GM12865 (cell line): ENCODE data around the gene TUSC1.
"Not testable (repeated sequence)": the region's sequence is repeated elsewhere in the genome, so short reads cannot be mapped to it uniquely, and the experiment has no call there.

Source experiments
- DNase-seq: peaks from one replicate; pipeline ENCODE4 v3.0.0; 2010; ENCODE audit warnings: low read depth
- H3K4me3 ChIP-seq: 2 replicates; pipeline ENCODE4 v1.5.1; 2011; ENCODE audit warnings: mild to moderate bottlenecking, low read depth, low read length, control low read depth
- CTCF ChIP-seq: IDR thresholded peaks from 2 replicates; pipeline ENCODE4 v1.5.1; 2011; ENCODE audit warnings: low read length, control low read depth, low read depth, inconsistent platforms; ENCODE audit not compliant: insufficient read depth; ENCODE audit errors: missing control alignments

Gene TUSC1

GRCh38 chr9:25677301-25678146 lies 720 bp downstream of the TUSC1 start:
- DNase-seq = no peak
- TF ChIP-seq CTCF = no peak
- no peak overlapping the region for H3K4me3 ChIP-seq

- not testable (repeated sequence) for H3K4me3 ChIP-seq, DNase-seq
These were observed 2.4 kb downstream of the TUSC1 start for GRCh38 chr9:25675858-25676257.

- TF ChIP-seq CTCF = no peak
- no peak overlapping the region for H3K4me3 ChIP-seq
- no peak for DNase-seq
These were observed 19.7 kb downstream of the TUSC1 start for GRCh38 chr9:25658571-25658970.

GRCh38 chr9:25654417-25654816 lies 23.8 kb downstream of the TUSC1 start:
- TF ChIP-seq CTCF = no peak
- no peak overlapping the region for H3K4me3 ChIP-seq
- no peak for DNase-seq

GRCh38 chr9:25648116-25648515 lies 30.1 kb downstream of the TUSC1 start:
- DNase-seq = no peak
- H3K4me3 ChIP-seq = no peak overlapping the region
- TF ChIP-seq CTCF = no peak

- DNase-seq = no peak
- TF ChIP-seq CTCF = no peak
- no peak overlapping the region for H3K4me3 ChIP-seq
These were observed 42.2 kb downstream of the TUSC1 start for GRCh38 chr9:25636026-25636425.

- no peak overlapping the region for H3K4me3 ChIP-seq
- DNase-seq = no peak
- TF ChIP-seq CTCF = no peak
These were observed 49.0 kb downstream of the TUSC1 start for GRCh38 chr9:25629231-25629630.
